NCI-H1694 treated with DMSO at 0.1 percent for 48 hours (cell line): ENCODE measurements around the gene KCTD2.
"Not testable (repeated sequence)": the region's sequence is repeated elsewhere in the genome, so short reads cannot be mapped to it uniquely, and the experiment has no call there.

ENCODE experiments used
- DNase-seq: peaks from one replicate; lab custom pipeline; 2025; lab: John Stamatoyannopoulos, UW

The KCTD2 gene, protein sequence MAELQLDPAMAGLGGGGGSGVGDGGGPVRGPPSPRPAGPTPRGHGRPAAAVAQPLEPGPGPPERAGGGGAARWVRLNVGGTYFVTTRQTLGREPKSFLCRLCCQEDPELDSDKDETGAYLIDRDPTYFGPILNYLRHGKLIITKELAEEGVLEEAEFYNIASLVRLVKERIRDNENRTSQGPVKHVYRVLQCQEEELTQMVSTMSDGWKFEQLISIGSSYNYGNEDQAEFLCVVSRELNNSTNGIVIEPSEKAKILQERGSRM

DNA sequence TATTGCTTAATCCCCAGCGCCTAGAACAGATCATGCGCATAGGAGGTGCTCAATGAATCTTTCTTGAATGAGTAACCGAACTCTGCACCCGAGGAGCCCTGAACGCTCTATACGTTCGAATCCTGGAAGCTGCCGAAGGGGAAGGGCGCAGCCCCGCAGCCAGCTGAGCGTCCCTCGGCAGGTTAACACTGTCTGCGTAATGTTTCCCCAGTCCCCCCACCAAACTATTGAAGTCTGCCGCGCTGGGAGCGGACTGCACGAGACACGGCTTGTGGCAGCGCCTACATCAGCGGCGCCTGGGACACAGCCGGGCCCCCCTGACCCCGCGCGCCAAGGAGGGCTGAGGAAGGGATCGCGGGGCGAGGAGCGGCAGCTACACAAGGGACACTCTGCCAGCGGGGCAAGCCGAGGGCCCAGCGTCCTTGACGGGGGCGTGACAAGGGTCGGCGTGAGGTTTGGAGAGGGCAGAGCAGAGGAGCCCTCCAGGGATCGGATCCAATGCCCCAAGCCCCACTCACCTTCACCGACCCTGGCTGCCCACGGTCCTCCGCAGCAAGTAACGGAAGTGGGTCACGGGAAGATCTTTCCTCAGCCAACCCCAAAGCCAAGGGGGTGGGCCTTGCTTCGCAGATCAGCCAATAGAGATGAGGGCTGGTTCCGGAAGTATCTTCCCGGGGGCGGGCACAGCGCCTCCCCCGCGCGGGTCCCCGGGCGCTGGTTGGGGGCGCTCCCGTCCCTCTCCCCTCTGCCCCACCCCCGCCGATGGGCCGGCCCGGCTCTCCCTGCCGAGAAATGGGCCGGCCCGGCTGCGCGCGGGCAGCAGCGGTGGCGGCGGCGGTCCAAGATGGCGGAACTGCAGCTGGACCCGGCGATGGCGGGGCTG lies at the start of gene KCTD2, which contains the start of gene ATP5PD:
Gene KCTD2 (plus strand): TSS at position 819 of the 883 bp plus-strand sequence. CDS start 26 bp downstream, at position 845.
Gene ATP5PD (minus strand): TSS at position 563 of the 883 bp plus-strand sequence. CDS start 4,319 bp downstream, outside the sequence.
- peak; percentile 87 for DNase-seq

DNA sequence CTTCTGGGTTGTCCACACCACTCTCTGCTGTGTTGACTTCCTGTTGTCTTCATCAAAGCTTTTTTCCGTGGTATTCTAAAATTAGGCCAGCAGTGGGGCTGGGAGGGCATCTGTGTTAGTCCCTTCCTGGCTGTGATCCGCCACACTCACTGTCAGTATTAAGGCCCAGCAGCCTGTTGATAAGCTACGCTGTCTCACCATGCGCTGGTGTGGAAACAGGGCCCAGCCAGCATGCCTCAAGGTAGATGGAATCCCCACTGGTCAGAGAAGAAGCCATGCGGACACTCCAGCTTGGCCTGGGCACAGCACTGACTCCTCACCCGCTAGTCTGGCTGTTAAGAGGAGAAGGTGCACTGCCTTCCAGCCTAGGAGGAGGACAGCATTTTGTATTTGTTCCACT lies 48.2 kb upstream of the KCTD2 start:
- DNase-seq = no peak

DNA sequence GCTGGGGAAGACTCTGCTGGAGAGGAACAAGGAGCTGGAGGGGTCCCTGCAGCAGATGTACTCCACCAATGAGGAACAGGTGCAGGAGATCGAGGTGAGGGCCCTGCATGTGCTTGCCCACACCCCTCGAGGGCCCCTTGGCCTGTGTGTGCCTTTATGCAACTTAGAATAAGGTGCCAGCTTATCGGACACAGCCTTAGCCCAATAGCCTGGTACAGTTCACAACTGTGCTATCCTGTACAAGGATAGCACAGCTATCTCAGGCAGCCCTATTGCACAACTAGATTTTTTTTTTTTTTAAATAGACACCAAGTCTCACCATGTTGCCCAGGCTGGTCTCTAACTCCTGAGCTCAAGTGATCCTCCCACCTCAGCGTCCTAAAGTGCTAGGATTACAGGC lies 47.5 kb upstream of the KCTD2 start:
- DNase-seq = no peak

DNA sequence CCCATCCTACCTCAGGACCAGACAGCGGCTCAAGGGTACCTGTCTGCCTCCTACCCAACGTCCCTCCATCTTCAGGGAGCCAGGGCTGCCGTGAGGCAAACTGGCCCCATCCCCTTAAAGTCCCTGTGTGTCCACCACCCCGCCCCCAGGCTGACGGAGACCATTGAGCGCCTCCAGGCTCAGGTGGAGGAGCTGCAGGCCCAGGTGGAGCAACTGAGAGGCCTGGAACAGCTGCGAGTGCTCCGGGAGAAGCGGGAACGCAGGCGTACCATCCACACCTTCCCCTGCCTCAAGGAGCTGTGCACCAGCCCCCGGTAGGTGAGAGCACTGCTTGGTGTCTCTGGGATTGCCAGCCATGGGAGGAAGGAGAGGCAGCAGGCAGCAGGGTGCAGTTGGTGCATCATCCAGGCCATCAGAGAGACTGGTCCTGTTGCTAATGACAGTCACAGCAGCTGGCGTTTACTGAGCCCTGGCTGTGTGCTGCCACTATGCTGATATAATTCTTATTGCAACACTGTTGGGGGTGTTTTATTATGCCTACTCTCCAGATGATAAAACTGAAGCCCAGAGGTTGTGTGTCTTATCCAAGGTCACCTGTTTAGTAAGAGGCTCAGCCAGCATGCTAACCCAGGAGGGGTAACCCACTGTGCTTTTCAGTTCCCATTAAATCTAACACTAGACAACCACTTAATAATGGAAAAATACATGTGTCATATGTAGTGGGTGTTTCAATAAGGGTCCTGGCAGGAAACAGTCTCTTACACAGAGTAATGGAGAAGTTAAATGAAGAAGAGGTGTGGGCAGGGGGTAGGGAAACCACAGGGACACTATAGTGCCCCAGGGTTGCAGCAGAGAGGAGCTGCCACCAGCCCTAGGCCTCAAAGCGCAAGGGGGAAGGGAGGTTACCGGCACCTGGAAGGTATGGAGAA lies 44.8 kb upstream of the KCTD2 start:
- no peak for DNase-seq

DNA sequence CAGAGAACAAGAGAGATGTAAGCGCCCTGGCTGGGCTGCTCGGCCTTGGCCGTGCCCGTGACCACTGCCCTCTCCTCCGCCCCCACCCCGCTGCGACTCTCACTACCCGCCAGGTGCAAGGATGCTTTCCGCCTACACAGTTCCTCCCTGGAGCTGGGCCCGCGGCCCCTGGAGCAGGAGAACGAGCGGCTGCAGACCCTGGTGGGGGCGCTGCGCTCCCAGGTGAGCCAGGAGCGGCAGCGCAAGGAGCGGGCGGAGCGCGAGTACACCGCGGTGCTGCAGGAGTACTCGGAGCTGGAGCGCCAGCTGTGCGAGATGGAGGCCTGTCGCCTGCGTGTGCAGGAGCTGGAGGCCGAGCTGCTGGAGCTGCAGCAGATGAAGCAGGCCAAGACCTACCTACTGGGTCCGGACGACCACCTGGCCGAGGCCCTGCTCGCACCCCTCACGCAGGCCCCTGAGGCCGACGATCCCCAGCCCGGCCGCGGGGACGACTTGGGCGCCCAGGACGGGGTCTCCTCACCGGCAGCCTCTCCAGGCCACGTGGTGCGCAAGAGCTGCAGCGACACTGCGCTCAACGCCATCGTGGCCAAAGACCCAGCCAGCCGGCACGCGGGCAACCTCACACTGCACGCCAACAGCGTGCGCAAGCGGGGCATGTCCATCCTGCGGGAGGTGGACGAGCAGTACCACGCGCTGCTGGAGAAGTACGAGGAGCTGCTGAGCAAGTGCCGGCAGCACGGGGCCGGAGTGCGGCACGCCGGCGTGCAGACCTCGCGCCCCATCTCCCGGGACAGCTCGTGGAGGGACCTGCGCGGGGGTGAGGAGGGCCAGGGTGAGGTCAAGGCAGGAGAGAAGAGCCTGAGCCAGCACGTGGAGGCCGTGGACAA lies 43.7 kb upstream of the KCTD2 start:
- no peak for DNase-seq

DNA sequence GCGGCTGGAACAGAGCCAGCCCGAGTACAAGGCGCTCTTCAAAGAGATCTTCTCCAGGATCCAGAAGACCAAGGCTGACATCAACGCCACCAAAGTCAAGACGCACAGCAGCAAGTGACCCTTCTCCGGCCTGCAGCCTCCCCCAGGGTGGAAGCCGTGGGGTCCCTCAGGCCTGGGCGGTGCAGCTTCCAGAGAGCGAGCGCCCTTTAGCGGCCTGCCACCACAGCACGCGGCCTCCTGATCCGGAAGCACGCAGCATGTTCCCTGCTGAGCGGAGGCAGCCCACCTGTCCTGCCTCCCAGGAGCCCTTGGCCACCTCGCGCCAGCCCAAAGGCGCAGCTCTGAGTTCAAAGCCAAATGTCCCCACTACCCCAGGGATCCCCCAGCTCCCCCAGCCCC lies 43.1 kb upstream of the KCTD2 start:
- DNase-seq = no peak

DNA sequence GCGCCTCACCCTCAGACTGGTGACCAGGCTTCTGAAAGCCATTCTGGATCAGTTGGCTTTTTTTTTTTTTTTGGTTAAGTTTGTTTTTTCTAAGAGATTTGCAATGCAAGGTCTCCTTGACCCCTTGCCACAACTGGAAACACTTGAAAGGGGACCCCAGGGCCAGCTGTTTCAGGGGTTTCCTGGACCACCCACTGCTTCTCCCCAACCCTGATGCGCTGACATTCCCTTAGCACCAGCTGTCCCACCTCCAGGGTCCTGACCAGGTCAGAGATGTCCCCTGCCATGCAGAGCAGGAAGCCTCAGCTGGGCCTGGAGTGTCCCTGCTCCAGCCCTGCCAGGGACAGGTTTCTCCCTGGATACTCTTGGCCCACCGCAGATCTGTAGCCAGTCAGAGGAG lies 42.7 kb upstream of the KCTD2 start:
- DNase-seq = no peak

DNA sequence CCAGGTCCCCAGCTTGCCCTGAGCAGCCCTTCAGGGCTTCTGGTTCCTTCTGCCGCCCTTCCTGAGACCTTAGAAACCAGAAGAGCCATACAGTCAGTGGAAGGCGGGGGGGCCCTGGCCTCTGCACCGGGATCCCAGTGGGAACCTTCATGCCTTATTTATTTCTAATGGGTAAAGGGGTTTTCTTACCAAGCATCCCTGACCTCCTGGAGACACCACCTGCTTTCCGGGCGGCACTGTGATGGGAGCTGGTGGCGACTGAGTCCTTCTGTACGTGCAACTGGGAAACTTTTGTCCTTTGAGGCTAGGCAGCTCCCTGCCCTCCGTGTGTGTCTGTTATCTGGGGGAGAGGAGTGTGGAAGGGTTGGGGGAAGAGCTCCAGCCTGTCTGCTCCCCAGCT lies 41.7 kb upstream of the KCTD2 start:
- DNase-seq = no peak

DNA sequence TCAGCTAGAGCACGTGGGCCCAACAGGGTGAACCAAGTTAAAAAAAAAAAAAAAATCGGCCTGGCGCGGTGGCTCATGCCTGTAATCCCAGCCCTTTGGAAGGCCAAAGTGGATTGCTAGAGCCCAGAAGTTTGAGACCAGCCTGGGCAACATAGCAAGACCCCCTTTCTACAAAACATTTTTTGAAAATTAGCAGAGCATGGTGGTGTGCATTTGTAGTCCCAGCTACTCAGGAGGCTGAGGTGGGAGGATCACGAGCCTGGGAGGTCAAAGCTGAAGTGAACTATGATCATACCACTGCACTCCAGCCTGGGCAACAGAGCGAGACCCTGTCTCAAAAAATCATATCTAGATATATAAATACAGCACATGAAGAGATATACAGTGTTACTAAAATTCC lies 40.9 kb upstream of the KCTD2 start:
- not testable (repeated sequence) for DNase-seq

DNA sequence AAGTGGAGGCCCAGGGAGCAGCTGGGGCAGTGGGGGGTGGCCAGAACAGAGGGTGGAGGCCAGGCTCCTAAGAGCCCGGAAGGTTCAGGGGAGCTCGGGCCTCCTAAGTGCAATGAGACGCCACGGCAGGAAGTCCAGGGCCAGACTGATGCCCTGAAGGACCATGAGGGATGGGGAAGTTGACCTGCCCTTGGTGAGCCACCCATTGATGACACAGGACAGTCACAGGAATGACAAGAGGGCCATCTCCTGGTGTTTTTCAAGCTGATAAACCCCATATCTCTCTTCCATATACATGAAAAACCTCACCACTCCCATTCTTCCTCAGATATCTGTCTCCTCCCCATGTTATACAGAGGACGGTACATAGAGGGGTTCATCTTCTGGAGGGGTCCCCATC lies 40.4 kb upstream of the KCTD2 start:
- DNase-seq = no peak

DNA sequence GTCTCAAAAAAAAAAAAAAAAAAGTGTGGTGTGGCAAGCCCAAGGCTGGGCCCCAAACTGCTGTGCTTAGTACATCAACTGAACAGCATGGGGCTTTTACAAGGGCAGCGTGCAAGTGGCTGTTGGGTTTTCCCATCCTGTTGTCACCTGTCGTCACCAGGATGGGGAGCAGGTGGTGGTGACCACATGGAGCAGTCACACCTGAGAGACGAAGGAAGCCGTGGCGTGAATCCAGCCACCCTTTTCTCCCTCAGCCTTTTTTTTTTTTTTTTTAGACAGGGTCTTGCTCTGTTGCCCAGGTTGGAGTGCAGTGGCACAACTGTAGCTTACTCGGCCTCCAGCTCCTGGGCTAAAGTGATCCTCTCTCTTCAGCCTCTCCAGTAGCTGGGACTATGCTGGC lies 38.7 kb upstream of the KCTD2 start:
- DNase-seq = no peak

DNA sequence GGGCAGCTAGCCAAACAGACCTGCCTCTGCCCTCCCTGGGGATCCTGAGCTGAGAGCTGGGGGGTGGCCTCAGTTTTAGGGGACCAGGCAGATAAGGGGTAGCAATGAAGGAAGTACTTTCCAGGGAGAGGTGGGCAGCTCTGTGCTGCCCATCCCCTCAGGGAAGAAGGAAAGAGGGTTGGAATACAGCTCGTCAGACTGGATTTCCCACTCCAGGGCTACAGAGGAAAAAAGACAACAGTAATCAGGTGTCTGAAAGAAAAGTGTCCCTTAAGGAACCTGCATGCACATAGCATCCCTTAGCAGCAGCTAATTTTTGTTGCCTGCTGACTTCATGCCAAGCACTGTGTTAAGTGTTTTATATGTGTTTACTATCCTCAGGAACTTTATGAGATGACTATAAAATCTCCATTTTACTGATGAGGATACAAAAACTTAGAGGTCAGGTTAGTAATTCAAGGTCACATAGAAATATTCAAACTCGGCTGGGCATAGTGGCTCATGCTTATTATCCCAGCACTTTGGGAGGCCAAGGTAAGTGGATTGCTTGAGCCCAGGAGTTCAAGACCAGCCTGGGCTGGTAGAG lies 37.8 kb upstream of the KCTD2 start:
- DNase-seq = no peak

DNA sequence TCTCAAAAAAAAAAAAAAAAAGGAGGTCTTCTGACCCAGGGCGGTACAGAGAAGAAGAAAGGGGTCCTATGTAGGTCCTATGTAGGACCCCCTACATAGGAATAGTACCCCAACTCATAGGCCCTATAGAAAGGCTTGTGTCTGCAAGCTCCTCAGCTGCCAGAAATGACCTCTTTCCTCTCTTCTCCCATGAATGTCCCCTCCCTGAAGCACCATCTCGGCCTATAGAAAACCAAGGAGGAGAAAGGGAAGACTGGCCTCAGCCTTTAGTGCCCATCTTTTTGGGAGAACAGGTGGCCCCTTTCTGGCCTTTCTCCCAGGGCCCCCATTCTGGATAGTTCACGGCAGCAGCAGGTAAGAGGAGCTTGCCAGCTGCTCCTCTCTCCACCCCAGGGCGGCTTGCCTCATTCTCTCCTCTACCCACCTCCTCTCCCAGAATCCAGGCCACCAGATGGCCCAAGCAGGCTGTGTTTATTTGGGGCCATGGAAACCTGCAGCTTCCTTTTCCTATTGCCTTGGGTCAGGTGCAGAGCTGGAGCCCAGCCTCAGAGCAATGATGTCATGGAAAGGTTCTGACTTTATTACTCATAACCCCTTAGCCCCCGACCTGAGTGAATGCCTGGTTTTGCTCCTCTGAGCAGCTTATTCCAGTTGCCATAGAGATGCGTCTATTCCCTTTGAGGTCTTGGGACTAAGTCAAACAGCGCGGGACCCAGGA lies 36.2 kb upstream of the KCTD2 start:
- DNase-seq = peak; percentile 76

DNA sequence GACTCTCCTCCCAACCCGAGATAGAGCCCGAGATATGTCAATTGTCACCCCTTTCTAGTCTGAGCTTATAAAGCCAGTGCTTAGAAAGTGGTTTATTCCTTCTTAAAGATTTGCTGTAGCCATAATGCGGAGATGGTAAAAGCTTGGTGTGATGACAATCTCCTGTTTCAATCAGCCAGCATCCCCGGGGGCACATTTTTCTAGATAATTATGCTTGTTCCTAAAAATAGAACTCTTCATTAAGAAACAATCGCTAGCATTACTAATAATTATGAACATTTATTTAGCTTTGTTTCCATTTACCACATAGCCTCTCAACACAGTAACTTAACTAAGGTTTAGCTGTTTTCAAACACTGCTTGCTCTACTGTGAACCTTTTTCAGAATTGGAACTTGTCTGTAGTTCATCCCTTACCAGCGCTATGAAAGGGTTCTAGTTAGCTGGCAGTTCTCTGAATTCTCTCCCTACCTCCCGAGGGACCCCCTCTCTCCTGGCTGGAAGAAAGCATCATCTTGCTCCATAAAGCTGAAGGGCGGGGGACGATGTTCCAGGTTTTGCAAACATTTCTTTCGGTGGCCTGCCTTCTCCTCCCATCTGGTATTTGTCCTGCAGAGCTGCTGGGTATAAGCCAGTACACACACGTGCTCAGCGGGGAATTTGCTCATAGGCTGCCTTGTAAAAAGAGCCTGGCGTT lies 35.5 kb upstream of the KCTD2 start:
- peak; percentile 78 for DNase-seq

DNA sequence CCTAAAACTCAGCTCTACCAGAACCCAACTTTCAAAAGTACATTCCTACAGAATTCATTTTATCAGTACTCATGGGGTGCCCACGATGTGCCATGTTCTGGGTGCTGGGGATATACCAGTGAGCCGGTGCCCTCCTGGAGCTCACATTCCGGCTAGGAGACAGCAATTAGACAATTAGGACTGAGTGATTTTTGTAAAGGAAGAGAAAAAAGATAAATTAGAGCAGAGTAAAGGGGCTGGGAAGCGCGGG lies 35.0 kb upstream of the KCTD2 start:
- no peak for DNase-seq

DNA sequence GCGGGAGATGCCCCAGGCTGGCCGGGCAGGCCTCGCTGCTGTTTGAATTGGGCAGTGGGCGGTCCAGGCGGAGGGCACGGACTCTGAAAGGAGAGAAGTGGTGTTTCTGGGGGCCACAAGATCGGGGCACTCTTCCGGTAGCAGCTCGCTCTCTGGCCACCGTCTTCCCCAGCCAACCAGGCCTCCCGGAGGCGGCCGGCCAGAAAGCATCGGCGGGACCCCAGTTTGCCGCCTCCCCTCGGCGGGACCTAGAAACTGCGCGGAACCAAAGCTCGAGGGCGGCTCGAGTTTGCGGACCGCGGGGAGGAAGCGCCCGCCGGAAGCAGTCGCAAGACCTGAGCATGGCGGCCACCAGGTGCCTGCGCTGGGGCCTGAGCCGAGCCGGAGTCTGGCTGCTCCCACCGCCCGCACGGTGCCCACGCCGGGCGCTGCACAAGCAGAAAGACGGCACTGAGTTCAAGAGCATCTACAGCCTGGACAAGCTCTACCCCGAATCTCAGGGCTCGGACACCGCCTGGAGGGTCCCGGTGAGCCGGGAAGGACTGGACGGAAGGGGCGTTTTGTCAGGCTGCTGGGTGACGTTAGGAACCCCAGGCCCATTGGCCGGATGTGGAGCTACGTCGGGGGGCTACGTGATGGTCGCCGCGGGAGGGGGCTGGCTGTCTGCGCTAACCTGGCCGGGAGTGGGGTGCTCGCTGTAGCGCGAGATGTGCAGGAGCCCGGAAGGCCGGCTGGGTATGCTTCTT lies 34.5 kb upstream of the KCTD2 start, which contains the start of gene MRPL58:
Gene MRPL58 (plus strand): TSS at position 325 of the 746 bp plus-strand sequence. CDS start 17 bp downstream, at position 342.
- DNase-seq = peak; percentile 71

DNA sequence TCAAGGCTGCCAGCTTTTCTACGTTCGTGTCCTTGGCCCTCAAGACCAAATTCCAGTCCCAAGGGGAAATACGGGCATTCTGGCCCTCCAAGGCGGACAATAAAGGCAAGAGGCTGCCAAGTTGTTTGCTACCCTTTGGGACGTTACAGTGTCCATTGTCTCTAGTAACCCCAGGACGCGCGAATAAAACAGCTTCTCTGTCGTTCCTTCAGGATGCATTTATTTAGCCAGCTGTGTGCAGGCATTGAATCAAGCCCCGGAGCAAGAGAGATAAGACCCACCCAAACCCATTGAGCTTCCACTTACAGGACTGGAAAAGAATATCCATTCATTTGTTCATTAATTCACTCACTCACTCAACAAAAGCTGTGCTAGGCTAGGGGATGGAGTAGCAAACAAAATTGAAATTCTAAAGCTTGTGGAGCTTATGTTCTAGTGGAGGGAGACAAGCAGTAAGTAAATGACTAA lies 33.9 kb upstream of the KCTD2 start:
- no peak for DNase-seq

DNA sequence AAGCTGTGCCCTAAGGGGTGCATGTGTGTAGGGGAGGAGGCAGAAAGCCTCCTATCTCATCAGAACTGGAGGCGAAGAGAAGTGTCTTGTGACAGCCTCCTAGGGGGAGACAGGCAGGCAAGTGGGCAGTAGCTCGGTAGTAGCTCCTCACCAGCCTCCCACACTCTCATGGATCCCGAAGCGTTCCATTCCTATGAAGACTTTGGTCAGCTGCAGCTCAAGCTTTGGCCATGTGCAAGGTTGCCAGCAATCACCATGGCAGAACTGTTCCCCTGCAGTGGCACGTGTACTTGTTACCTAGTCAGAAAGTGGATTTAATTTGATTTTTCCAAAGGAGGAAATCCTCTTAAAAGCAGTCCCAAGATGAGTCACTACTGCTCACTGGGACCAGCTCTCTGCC lies 27.9 kb upstream of the KCTD2 start:
- DNase-seq = no peak

DNA sequence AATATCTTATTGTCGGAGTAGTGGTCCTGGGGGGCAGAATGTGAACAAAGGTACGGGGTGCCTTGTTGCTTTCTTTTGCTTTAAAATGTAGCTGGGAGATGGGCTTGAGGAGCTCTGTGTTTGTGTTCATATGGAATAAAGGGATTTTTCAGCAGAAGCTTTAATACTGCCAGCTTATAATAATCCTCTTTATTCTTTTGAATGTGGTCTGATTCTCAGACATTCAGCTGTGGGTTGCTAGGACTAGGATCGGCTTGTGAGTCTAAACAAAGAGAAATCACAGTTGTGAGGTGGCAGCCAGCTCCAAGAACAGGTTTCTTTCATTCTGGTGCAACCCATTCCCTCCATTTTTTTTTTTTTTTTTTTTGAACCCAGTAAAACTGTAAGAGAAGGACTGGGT lies 27.3 kb upstream of the KCTD2 start:
- DNase-seq = no peak
